ENCODE results near the gene HOXB4. TPM values are rescaled to one million over a fixed set of nuclear protein-coding genes. Genes with fewer than 3 reads are reported as not detected.

Gene HOXB4
- total RNA-seq, 2 experiments from 2014 or later: 7.4 to 8.9 TPM

- ChIA-PET CTCF (ENCODE audit: unreplicated experiment) (interaction anchor here (0.6 kb wide), 1 partner anchor 400 kb away, joined by 3 read pairs; no protein-coding TSS in a partner anchor), POLR2A (no interaction called here)
- no peak overlapping the region for H3K27ac ChIP-seq (ENCODE audit: low read depth, low read length, poor library complexity, severe bottlenecking)
- no peak overlapping the region for H2AFZ ChIP-seq (ENCODE audit: low read length)
- peaks cover 6% of the 10 kb centered on the region for H3K4me1 ChIP-seq (ENCODE audit: insufficient read depth, low read length, poor library complexity, severe bottlenecking)
- intact Hi-C loops (cut with micrococcal nuclease; ENCODE audit: unreplicated experiment): no loop called here
- H3K9me3 ChIP-seq (ENCODE audit: low read length): no peaks in the 10 kb centered on the region
- BruUV-seq (replicated peaks): no TSS peak
- H3K79me2 ChIP-seq (ENCODE audit: insufficient read depth, low read depth, low read length): no peaks in the 10 kb centered on the region
- H4K20me1 ChIP-seq (ENCODE audit: insufficient read depth, low read length): no peaks in the 10 kb centered on the region
- H3K9me2 ChIP-seq (ENCODE audit: insufficient read depth, low read length): no peaks in the 10 kb centered on the region
- DNase-seq (ENCODE audit: low spot score): no peak
- no peak overlapping the region for H3K4me2 ChIP-seq (ENCODE audit: low read length)
- H3K36me3 ChIP-seq (ENCODE audit: insufficient read depth, low read length): no peaks in the 10 kb centered on the region
- TF ChIP-seq CTCF (conservative IDR thresholded peaks at IDR 0.05; ENCODE audit: low read length) (no peak), EZH2phosphoT487 (IDR thresholded peaks at IDR 0.05; ENCODE audit: borderline replicate concordance, low read depth, low read length) (no peak)
- no peak overlapping the region for H3K4me3 ChIP-seq (ENCODE audit: low read depth, low read length, poor library complexity, severe bottlenecking)
Observed at GRCh38 chr17:48601539-48602425, 23.6 kb upstream of the HOXB4 start.

GRCh38 chr17:48601207-48601538 is 23.0 kb upstream of the HOXB4 start:
- intact Hi-C loops (cut with micrococcal nuclease; ENCODE audit: unreplicated experiment): no loop called here
- H3K9me2 ChIP-seq (ENCODE audit: insufficient read depth, low read length): no peaks in the 10 kb centered on the region
- no peaks in the 10 kb centered on the region for H4K20me1 ChIP-seq (ENCODE audit: insufficient read depth, low read length)
- no peak for TF ChIP-seq CTCF (conservative IDR thresholded peaks at IDR 0.05; ENCODE audit: low read length)
- no peak for TF ChIP-seq EZH2phosphoT487 (IDR thresholded peaks at IDR 0.05; ENCODE audit: borderline replicate concordance, low read depth, low read length)
- peaks cover 6% of the 10 kb centered on the region for H3K4me1 ChIP-seq (ENCODE audit: insufficient read depth, low read length, poor library complexity, severe bottlenecking)
- no peak for DNase-seq (ENCODE audit: low spot score)
- no peak overlapping the region for H3K4me2 ChIP-seq (ENCODE audit: low read length)
- no peaks in the 10 kb centered on the region for H3K9me3 ChIP-seq (ENCODE audit: low read length)
- POLR2A ChIA-PET: no interaction called here
- BruUV-seq (replicated peaks): no TSS peak
- CTCF ChIA-PET (ENCODE audit: unreplicated experiment): interaction anchor here (0.6 kb wide), 1 partner anchor 400 kb away, joined by 3 read pairs; no protein-coding TSS in a partner anchor
- no peak overlapping the region for H2AFZ ChIP-seq (ENCODE audit: low read length)
- no peak overlapping the region for H3K27ac ChIP-seq (ENCODE audit: low read depth, low read length, poor library complexity, severe bottlenecking)
- H3K79me2 ChIP-seq (ENCODE audit: insufficient read depth, low read depth, low read length): no peaks in the 10 kb centered on the region
- no peak overlapping the region for H3K4me3 ChIP-seq (ENCODE audit: low read depth, low read length, poor library complexity, severe bottlenecking)
- H3K36me3 ChIP-seq (ENCODE audit: insufficient read depth, low read length): no peaks in the 10 kb centered on the region

Data from OCI-LY7 (cell line).